ENCODE results near the gene ELL2. TPM values are rescaled to one million over a fixed set of nuclear protein-coding genes. Genes with fewer than 3 reads are reported as not detected.

ELL2 gene
- total and polyA plus RNA-seq, 2 of the 13 experiments (the other 11 are each of a cell fraction or from before 2014, with no cell fraction given), result 78.9 to 97.1 TPM

DNA sequence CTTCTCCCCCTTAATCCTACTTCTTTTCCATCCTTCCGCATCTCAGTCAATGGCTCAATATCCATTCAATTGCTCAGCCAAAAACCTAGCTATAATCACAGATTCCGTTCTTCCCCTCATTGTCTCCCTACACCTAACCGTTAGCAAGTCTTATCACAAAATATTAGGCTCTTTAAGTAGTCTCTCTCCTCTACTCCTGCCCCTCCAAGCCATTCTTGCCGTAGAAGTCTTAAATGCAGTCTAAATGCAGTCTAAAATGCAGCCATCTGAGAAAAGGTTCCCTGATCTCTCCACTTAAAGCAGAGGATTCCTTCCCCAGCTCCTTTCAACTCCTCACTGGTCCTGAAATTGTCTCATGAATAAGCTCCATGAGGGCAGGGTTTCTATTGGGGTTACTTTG is 57.8 kb downstream of the ELL2 start:
- BruUV-seq (replicated peaks), result no TSS peak
- H3K4me2 ChIP-seq (ENCODE audit: low read depth, low read length), result no peak overlapping the region
- DNase-seq (ENCODE audit: low spot score) (no peak), ATAC-seq (no peak), FAIRE-seq (no peak)
- no peak overlapping the region for H3K9ac ChIP-seq (ENCODE audit: insufficient read depth, low read depth, low read length)
- in situ Hi-C loops (cut with HindIII; ENCODE audit: extremely low pct_ligation_motif_present, low pct_unique_long_range_greater_than_20kb) (no loop called here), intact Hi-C loops (cut with micrococcal nuclease; ENCODE audit: unreplicated experiment) (no loop called here)
- H3K27me3 ChIP-seq (ENCODE audit: control insufficient read depth in 1 of 2, insufficient read depth in 2 of 2, low read length in 2 of 2), result no peaks in the 10 kb centered on the region; a peak in 1 of 5 replicates
- POLR2A ChIA-PET, result no interaction called here
- TF ChIP-seq RBM22 (optimal IDR thresholded peaks at IDR 0.05; ENCODE audit: low read length) (peak; percentile 81), KDM2A (CRISPR knock-in tag; IDR thresholded peaks at IDR 0.05; ENCODE audit: borderline replicate concordance, low read depth) (no peak)
- WGBS (ENCODE audit: low lambda C conversion rate), result 99% methylated on average over 4 of the region's 4 CpGs
- H3K9me3 ChIP-seq (ENCODE audit: low read length), result no peaks in the 10 kb centered on the region
- peaks cover 18 to 68% of the 10 kb centered on the region in 2 experiments for H3K36me3 ChIP-seq (replicated peaks in 1 of 2; ENCODE audit: control insufficient read depth in 1 of 2, insufficient read depth in 2 of 2, low read length in 2 of 2)
- H3K4me1 ChIP-seq (ENCODE audit: insufficient read depth, low read length), result peaks cover 41% of the 10 kb centered on the region
- H2AFZ ChIP-seq (ENCODE audit: low read length), result no peak overlapping the region
- no peak overlapping the region for H3K27ac ChIP-seq (ENCODE audit: extremely low read length, insufficient read depth, low read length)
- CTCF ChIA-PET (ENCODE audit: low intra/inter-chr PET ratio, low total read pairs), result no interaction called here
- peaks cover 64% of the 10 kb centered on the region for H3K79me2 ChIP-seq (ENCODE audit: insufficient read depth, low read length)
- no peak overlapping the region for H3K4me3 ChIP-seq (replicated peaks in 1 of 3; ENCODE audit: insufficient read depth in 1 of 3, low read depth in 2 of 3, low read length in 3 of 3)
- peaks cover 9% of the 10 kb centered on the region; the same call in 1 of the 2 replicates for H4K20me1 ChIP-seq (ENCODE audit: insufficient read depth, low read length)

DNA sequence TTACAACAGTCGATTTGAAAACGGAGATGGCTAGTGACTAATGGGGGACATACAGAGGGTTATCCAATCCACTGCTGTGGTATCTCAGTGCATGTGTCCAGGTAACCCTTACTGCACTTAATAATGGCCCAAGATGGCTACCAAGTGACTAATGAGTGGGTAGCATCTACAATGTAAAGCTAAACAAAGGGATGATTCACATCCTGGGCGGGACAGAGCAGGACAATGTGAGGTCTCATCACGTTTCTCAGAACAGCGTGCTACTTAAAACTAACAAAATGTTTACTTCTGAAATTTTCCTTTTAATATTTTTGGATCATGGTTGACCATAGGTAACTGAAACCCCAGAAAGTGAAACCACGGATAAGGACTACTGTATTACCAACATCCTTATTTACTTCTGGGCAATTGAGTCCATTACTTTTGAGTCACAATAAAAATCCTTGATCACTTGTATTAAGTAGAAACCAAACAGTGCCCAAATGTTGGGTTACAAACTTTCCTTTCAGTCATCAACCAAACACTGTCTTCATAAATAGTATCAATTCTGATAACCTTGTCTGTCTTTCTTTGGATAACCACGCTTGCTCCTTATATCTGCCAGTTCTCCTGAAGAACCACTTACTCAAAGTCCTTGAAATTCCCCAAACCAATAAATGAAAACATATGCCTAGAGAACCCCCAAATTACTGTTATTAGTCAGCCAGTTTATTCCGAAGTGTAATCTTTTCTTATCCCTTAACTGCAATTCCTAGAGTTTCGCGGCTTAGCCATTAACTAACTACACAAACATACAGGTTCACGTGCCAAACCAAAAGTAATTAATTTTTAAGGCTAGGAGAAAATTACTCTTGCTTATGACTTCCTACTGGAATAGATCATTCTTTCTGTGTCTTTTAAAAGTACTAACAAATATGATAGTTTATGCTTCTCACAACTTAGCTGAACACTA is 59.7 kb downstream of the ELL2 start:
- 96% methylated on average over 11 of the region's 11 CpGs for WGBS (ENCODE audit: low lambda C conversion rate)
- no peak for FAIRE-seq
- no peak overlapping the region for H3K27ac ChIP-seq (ENCODE audit: extremely low read length, insufficient read depth, low read length)
- no peaks in the 10 kb centered on the region for H3K9me3 ChIP-seq (ENCODE audit: low read length)
- DNase-seq (ENCODE audit: low spot score), result no peak
- in situ Hi-C loops (cut with HindIII; ENCODE audit: extremely low pct_ligation_motif_present, low pct_unique_long_range_greater_than_20kb), result no loop called here
- H3K4me3 ChIP-seq (replicated peaks in 1 of 3; ENCODE audit: insufficient read depth in 1 of 3, low read depth in 2 of 3, low read length in 3 of 3), result no peak overlapping the region
- no peak overlapping the region for H3K4me2 ChIP-seq (ENCODE audit: low read depth, low read length)
- H3K9ac ChIP-seq (ENCODE audit: insufficient read depth, low read depth, low read length), result no peak overlapping the region
- BruUV-seq (replicated peaks), result TSS peak; percentile 0
- POLR2A ChIA-PET, result no interaction called here
- H3K27me3 ChIP-seq (ENCODE audit: control insufficient read depth in 1 of 2, insufficient read depth in 2 of 2, low read length in 2 of 2), result no peaks in the 10 kb centered on the region; a peak in 1 of 5 replicates
- CTCF ChIA-PET (ENCODE audit: low intra/inter-chr PET ratio, low total read pairs), result no interaction called here
- peaks cover 14 to 75% of the 10 kb centered on the region in 2 experiments for H3K36me3 ChIP-seq (replicated peaks in 1 of 2; ENCODE audit: control insufficient read depth in 1 of 2, insufficient read depth in 2 of 2, low read length in 2 of 2)
- ATAC-seq, result no peak
- no peak overlapping the region for H2AFZ ChIP-seq (ENCODE audit: low read length)
- H4K20me1 ChIP-seq (ENCODE audit: insufficient read depth, low read length), result no peaks in the 10 kb centered on the region; the same call in 1 of the 2 replicates
- H3K4me1 ChIP-seq (ENCODE audit: insufficient read depth, low read length), result peaks cover 42% of the 10 kb centered on the region
- intact Hi-C loops (cut with micrococcal nuclease; ENCODE audit: unreplicated experiment), result no loop called here
- peaks cover 48% of the 10 kb centered on the region for H3K79me2 ChIP-seq (ENCODE audit: insufficient read depth, low read length)
- TF ChIP-seq ELF4 (CRISPR knock-in tag; IDR thresholded peaks at IDR 0.05; ENCODE audit: borderline replicate concordance), result no peak
- TF ChIP-seq ETV5 (CRISPR knock-in tag; IDR thresholded peaks at IDR 0.05; ENCODE audit: borderline replicate concordance), result peak; percentile 37; the same call in 1 of the 2 replicates
- TF ChIP-seq SOX6 (IDR thresholded peaks at IDR 0.05), result no peak
- peak; percentile 49; the same call in 1 of the 2 replicates for TF ChIP-seq SOX6 (CRISPR knock-in tag; IDR thresholded peaks at IDR 0.05)
- no peak for TF ChIP-seq CC2D1A (CRISPR knock-in tag; IDR thresholded peaks at IDR 0.05)
- 0 out of 2 replicates have a peak, but pooled peaks have one; percentile 23 for TF ChIP-seq SOX13 (IDR thresholded peaks at IDR 0.05)
- TF ChIP-seq SOX13 (CRISPR knock-in tag; conservative IDR thresholded peaks at IDR 0.05 in 1 of 2, IDR thresholded peaks at IDR 0.05 in 1 of 2), result peak in 1 of 2 experiments; percentile 82; a peak in 3 of 4 replicates
- TF ChIP-seq POLR2A (IDR thresholded peaks at IDR 0.05; ENCODE audit: insufficient read depth in 1 of 2, low read depth in 2 of 2, low read length in 2 of 2), result 0 out of 4 replicates have a peak, but pooled peaks of 1 of the 2 experiments have one; percentile 20
- TF ChIP-seq SOX5 (CRISPR knock-in tag; IDR thresholded peaks at IDR 0.05; ENCODE audit: borderline replicate concordance), result peak; percentile 56; the same call in 1 of the 2 replicates
- TF ChIP-seq POLR2AphosphoS2 (IDR thresholded peaks at IDR 0.05; ENCODE audit: low read depth, low read length), result 0 out of 2 replicates have a peak, but pooled peaks have one; percentile 46
- TF ChIP-seq FOXA1 (IDR thresholded peaks at IDR 0.05), result no peak
- TF ChIP-seq FOXA1 (CRISPR knock-in tag; IDR thresholded peaks at IDR 0.05), result no peak
- TF ChIP-seq, protein P1, sequence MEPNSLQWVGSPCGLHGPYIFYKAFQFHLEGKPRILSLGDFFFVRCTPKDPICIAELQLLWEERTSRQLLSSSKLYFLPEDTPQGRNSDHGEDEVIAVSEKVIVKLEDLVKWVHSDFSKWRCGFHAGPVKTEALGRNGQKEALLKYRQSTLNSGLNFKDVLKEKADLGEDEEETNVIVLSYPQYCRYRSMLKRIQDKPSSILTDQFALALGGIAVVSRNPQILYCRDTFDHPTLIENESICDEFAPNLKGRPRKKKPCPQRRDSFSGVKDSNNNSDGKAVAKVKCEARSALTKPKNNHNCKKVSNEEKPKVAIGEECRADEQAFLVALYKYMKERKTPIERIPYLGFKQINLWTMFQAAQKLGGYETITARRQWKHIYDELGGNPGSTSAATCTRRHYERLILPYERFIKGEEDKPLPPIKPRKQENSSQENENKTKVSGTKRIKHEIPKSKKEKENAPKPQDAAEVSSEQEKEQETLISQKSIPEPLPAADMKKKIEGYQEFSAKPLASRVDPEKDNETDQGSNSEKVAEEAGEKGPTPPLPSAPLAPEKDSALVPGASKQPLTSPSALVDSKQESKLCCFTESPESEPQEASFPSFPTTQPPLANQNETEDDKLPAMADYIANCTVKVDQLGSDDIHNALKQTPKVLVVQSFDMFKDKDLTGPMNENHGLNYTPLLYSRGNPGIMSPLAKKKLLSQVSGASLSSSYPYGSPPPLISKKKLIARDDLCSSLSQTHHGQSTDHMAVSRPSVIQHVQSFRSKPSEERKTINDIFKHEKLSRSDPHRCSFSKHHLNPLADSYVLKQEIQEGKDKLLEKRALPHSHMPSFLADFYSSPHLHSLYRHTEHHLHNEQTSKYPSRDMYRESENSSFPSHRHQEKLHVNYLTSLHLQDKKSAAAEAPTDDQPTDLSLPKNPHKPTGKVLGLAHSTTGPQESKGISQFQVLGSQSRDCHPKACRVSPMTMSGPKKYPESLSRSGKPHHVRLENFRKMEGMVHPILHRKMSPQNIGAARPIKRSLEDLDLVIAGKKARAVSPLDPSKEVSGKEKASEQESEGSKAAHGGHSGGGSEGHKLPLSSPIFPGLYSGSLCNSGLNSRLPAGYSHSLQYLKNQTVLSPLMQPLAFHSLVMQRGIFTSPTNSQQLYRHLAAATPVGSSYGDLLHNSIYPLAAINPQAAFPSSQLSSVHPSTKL (CRISPR knock-in tag; IDR thresholded peaks at IDR 0.05), result 0 out of 2 replicates have a peak, but pooled peaks have one; percentile 12

All from HepG2 (cell line).